ENCODE results near the gene FBXO47. TPM values are rescaled to one million over a fixed set of nuclear protein-coding genes. Genes with fewer than 3 reads are reported as not detected.
"Not testable (repeated sequence)": the region's sequence is repeated elsewhere in the genome, so short reads cannot be mapped to it uniquely, and the experiment has no call there.

FBXO47 gene
- polyA plus RNA-seq, 12 donors, result not detected

DNA sequence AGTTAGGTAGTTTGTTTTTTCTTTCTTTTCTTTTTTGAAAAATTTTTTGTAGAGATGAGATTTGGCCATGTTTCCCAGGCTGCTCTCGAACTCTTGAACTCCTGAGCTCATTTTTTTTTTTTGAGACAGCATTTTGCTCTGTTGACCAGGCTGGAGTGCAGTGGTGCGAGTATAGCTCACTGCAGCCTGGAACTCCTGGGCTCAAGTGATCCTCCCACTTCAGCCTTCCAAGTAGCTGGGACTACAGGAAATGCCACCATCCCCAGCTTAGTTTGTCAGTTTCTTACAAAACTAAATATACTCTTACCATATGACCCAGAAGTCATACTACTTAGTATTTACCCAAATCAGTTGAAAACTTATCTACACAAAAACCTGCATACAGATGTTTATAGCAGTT is 14.4 kb upstream of the FBXO47 start:
- no peak for DNase-seq

DNA sequence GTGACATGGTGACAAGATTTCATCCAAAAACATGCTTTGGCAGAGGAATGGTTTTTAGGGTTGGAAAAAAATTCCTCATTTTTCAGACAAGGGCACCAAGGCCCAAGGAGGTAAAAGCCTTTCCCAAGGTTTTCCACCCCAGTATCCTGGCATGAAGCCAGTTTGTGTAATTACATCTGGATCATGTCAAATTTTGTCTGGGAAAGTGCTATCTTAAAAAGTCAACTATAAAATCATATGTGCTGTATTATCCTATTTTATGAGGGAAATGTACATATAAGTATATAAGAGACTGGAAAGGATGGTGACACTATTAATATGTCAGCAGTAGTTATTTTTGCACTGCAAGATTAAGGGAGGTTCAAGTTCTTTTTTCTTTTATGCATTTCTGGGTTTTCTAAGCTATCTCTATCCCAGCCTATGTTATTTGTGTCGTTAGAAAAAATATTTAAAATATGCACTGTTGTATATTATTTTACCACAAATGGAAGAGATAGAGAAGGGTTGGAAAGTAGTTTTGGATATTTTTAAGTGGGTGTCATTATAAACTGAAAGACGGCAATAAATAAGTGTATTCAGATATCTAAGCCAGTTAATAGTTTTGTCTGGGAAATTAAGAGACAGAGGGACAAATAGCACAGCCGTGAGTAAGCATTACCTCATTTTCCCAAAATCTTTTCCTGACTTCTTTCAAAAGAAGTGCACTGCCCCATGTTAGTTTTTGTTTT is 13.5 kb upstream of the FBXO47 start:
- DNase-seq, result no peak

DNA sequence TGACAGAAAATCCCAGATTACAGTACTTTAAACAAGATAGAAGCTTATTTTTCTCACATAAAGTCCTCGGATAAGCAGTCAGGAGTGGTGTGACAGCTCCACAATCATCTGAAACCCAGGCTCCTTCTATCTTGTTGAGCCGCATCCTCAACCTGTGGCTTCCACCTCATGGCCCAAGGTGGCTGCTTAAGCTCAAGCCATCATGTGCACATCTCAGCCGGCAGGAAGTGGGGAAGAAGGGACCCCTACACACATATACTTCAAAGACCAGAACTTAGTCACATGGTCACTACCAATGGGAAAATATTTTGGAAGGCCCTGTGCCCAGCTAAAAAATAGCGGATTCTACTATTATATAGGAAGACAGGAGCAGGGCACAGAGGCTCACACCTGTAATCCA is 11.0 kb upstream of the FBXO47 start:
- no peak for DNase-seq

- not testable (repeated sequence) for DNase-seq
Measured at GRCh38 chr17:38976187-38976551, 9.0 kb upstream of the FBXO47 start.

DNA sequence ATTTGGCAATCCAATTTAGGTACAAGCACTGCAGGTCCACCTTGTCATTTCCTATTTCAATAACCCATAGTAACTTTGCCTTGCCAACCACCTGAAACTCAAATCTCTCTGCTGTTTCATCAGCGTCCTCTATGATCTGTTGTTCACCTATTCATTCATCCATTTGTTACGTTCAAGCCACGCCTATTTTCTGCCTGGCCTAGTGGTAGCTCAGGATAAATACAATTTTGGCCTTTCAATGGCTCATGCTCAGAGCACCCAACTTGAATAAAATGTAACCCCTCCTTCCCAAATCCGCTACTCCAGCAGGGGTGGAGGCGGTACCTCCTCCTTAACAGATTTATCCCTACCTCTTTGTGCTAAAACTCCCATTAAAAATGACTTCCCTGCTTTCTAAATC is 3.6 kb upstream of the FBXO47 start:
- DNase-seq, result no peak

GRCh38 chr17:38970128-38970527 is 2.9 kb upstream of the FBXO47 start:
- DNase-seq, result no peak

DNA sequence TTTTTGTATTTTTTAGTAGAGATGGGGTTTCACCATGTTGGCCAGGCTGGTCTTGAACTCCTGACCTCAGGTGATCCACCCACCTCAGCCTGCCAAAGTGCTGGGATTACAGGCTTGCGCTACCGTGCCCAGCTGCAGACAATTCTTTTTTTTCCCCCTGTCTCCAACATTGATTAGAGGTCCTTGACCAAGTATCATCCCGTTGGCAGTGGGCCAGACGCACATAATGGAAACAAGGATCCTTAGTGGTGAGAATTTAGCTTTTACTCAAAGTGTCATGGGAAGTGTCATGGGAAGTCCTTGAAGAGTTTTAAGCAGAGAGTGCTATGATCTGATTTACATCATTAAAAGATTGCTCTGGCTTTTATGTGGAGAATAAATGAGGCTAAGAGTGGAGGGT is 2.1 kb upstream of the FBXO47 start:
- no peak for DNase-seq

DNA sequence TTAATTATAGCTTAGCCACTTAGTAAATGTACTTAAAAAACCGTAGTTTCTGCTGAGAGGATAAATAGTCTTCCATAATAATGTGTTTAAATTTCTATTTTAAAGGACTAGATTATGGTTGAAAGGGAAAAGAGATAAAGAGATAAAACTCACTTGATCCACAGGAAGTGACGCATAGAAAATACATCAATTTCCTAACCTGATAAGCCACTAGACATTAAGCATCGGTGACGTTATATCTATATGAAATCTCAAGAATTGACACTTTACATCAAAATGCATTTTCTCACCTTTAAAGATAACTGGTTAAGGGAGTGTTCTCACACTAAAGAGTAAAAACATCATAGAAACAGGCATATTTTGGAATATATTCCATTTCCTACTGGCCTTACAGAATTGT is 5.8 kb downstream of the FBXO47 start:
- DNase-seq, result no peak

GRCh38 chr17:38960402-38960801 is 6.8 kb downstream of the FBXO47 start:
- no peak for DNase-seq

GRCh38 chr17:38959508-38959907 is 7.7 kb downstream of the FBXO47 start:
- DNase-seq, result no peak

DNA sequence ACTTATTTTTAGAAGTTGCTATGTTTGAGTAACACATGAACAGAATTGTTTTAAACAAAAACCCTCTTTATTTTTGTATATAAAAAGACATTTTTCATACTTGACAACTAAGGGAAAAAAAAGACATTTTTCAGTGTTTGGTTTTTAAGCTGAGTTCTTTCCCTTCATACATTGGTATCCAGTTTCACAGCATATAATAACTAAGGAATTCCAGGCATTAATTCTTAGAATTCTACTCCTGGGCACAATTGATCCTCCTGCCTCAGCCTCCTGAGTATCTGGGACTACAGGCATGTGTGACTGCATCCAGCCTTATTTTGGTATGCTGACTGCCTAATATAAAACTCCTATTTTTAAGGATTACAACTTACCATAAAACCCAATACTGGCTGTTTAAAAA is 8.4 kb downstream of the FBXO47 start:
- DNase-seq, result no peak

DNA sequence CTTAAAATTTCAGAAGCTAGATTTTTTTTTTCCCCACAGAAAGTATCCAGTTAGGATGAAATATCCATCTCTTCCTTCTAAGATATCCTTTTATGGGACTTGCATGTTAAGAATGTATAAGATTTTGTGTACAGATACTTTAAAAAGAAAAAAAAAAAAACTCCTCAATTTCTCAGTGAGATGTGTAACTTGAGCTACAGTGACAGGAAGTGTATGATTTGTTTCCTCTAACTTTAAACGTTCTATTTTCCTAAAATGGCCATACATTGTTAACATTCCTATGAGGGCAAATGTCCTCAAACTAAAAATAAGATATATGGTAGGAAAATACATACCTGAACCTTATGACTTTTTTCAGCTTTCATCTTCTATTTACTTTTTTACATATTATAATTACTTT is 8.9 kb downstream of the FBXO47 start:
- DNase-seq, result no peak

DNA sequence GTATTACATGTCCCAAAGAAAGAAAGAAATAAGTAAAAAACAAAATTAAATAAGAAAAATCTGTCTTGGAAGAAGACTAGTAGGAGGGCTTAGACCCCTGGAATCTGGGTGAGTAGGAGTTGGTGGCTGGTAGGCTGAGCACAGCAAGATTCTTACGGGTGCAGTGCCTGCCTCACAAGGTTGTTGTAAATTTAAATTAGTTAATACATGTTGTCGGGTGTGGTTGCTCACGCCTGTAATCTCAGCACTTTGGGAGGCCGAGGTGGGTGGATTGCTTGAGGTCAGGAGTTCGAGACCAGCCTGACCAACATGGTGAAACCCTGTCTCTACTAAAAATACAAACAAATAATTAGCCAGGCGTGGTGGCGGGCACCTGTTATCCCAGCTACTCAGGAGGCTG is 13.4 kb downstream of the FBXO47 start:
- not testable (repeated sequence) for DNase-seq

- DNase-seq, result no peak
Measured at GRCh38 chr17:38947189-38947588, 20.0 kb downstream of the FBXO47 start.

GRCh38 chr17:38943607-38944006 is 23.6 kb downstream of the FBXO47 start:
- no peak for DNase-seq

DNA sequence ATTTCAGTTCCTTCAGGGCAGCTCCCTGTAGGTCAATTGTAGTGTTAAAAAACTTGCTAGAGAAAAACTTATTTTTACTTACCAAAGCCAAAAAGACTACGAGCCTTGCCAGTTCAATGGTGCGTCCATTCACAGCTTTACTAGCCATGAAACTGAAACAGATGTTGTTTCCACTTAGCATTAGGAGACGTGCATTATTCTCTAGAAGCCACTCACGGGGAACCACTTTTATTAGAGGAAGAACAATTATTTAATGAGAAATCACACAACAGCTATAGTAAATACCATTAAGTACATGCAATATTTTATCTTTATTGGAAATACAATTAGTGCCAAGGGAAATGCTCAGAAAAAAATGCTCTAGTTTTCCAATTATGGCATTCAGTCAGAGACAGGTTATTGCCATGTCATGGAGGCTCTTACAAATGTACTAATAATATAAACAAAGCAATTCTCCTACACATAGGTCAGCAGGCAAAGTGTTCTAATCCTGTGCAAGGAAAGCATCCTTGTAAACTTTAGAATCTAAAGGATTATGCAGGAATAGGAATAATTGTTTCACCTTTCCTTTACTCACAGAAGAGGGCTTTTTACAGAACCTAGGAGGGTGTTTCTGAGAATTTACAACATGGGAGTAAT is 24.4 kb downstream of the FBXO47 start:
- DNase-seq, result no peak

DNA sequence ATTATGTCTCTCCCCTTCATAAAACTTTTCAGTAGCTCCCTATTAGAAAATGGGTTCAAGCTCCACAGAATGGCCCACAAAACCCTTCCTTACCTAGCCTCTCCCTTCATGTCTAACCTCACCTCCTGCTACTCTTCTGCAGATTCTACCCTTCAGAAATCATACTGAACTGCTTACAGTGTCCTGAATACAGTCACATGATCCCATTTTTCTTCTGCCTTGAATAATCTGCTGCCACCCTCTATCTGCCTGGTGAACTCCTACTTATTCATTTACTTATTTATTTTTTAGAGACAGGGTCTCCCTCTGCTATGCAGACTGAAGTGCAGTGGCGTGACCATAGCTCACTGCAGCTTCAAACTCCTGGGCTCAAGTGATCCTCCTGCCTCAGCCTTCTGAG is 26.8 kb downstream of the FBXO47 start:
- no peak for DNase-seq

- no peak for DNase-seq
Measured at GRCh38 chr17:38939987-38940386, 27.2 kb downstream of the FBXO47 start.

DNA sequence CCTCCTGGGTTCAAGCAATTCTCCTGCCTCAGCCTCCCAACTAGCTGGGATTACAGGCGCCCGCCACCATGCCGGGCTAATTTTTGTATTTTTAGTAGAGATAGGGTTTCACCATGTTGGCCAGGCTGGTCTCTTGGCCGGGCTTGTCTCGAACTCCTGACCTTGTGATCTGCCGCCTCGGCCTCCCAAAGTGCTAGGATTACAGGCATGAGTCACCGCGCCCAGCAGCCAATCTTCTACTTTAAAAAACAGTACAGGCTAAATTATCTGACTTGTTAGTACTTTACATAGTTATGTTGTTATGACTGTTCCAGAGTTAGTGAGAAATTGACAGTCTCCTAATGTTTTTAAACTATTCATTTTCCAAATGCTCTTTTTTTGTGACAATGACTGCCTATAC is 33.2 kb downstream of the FBXO47 start:
- DNase-seq, result not testable (repeated sequence)

DNA sequence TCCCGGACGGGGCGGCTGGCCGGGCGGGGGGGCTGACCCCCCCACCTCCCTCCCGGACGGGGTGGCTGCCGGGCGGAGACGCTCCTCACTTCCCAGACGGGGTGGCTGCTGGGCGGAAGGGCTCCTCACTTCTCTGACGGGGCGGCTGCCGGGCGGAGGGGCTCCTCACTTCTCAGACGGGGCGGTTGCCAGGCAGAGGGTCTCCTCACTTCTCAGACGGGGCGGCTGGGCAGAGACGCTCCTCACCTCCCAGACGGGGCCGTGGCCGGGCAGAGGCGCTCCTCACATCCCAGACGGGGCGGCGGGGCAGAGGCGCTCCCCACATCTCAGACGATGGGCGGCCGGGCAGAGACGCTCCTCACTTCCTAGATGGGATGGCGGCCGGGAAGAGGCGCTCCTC is 36.4 kb downstream of the FBXO47 start:
- DNase-seq, result not testable (repeated sequence)

DNA sequence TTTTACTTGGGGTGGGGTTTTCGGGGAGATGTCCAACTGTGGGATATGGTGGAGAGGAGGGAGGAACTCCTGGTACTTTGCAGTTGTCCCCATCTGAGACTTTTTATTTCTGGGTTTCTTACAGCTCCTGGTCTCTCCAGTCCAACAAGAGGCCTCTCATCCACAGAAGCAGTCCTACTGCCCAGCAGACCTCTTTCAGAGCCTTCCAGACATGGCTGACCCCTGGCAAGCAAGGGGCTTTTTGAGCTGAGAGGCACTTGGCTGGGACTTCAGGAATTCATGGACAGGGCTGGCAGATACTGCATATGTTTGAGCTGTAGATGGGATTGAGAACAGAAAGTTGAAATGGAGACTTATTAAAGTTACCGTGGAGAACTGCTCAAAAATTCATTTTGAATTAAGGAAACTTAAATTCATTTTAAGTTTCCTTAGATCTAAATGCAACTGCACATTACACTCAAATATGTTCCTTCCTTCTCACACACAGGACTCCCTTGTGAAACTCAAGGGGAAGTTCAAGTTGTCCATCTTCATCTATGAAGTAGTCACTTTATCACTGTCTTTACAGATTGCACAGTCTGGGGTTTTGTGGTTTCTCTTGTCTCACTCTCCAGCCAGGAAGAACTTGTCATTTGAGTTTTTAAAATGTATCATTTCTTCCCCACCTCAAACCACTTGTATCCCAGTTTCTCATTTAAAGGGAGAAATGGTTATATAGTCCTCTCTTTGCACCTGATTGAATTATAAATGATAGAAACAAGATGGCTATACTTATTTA is 40.7 kb downstream of the FBXO47 start:
- DNase-seq, result no peak

DNA sequence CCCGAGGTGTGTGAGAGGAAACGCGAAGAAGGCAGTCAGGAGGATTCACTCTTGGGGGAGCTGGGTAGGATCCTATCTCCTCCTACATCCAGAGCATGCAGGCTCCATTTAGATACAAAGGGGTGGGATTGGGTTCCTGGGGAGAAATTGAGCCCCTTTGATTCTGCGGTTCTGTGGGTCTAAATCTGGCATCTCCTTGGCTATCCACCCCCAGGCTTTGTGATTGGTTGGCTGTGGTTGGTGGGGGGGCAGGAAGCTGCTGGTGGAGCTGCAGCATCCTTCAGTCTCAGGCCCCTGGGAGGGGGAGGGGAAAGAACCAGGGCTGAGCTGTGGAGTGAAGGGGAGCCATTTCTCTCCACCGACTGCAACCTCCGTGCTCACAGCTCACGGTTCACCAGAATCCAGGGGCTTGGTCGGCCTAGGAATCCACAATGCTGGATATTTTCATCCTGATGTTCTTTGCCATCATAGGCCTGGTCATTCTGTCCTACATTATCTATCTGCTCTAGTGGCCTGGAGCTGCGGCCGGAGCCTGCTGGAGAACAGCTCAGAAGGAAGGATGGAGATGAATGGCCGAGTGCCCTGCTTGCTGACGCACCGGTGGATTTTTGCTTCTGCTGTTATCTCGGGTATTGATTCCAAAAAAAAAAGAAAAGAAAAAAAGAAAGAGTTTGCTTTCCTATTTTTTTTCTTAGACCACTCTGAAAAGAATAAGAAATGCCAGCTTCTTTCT is 41.8 kb downstream of the FBXO47 start, which contains the start of gene LASP1NB:
TSS of gene LASP1NB (plus strand) at position 352 of the 733 bp plus-strand sequence.
- no peak for DNase-seq
